Measurements from ENCODE around the gene ACAT2.
"Not testable (repeated sequence)": the region's sequence is repeated elsewhere in the genome, so short reads cannot be mapped to it uniquely, and the experiment has no call there.

Gene ACAT2

GRCh38 chr6:159790149-159790955 is 28.5 kb downstream of the ACAT2 start, which contains the start of gene MRPL18:
Gene MRPL18 (plus strand): TSS chr6:159790467. CDS start chr6:159790588, 121 bp downstream.
- no peak for TF ChIP-seq CTCF (IDR thresholded peaks at IDR 0.05; ENCODE audit: low read depth, low read length, missing control alignments)
- DNase-seq (ENCODE audit: extremely low read depth, low read depth): peak; percentile 94
- peak within 1 kb of the TSS; percentile 96 for H3K4me3 ChIP-seq (replicated peaks; ENCODE audit: low read depth, low read length)

GRCh38 chr6:159790956-159791598 is 29.2 kb downstream of the ACAT2 start:
- no peak for TF ChIP-seq CTCF (IDR thresholded peaks at IDR 0.05; ENCODE audit: low read depth, low read length, missing control alignments)
- H3K4me3 ChIP-seq (replicated peaks; ENCODE audit: low read depth, low read length): peak overlapping the region; percentile 96
- no peak for DNase-seq (ENCODE audit: extremely low read depth, low read depth)

GRCh38 chr6:159794976-159795375 is 33.1 kb downstream of the ACAT2 start:
- H3K4me3 ChIP-seq (replicated peaks; ENCODE audit: low read depth, low read length); DNase-seq (ENCODE audit: extremely low read depth, low read depth): not testable (repeated sequence)

- no peak for DNase-seq (ENCODE audit: extremely low read depth, low read depth)
- TF ChIP-seq CTCF (IDR thresholded peaks at IDR 0.05; ENCODE audit: low read depth, low read length, missing control alignments): no peak
- H3K4me3 ChIP-seq (replicated peaks; ENCODE audit: low read depth, low read length): no peak overlapping the region
These were observed 35.7 kb downstream of the ACAT2 start for GRCh38 chr6:159797554-159797953.

- TF ChIP-seq CTCF (IDR thresholded peaks at IDR 0.05; ENCODE audit: low read depth, low read length, missing control alignments): no peak
- no peak within 1 kb of the TSS for H3K4me3 ChIP-seq (replicated peaks; ENCODE audit: low read depth, low read length)
- DNase-seq (ENCODE audit: extremely low read depth, low read depth): no peak
These were observed 38.5 kb downstream of the ACAT2 start, which contains the start of gene PNLDC1 for GRCh38 chr6:159800141-159800865. Gene PNLDC1 (plus strand): TSS chr6:159800276. CDS start chr6:159800308, 32 bp downstream.

- no peak for TF ChIP-seq CTCF (IDR thresholded peaks at IDR 0.05; ENCODE audit: low read depth, low read length, missing control alignments)
- no peak for DNase-seq (ENCODE audit: extremely low read depth, low read depth)
- H3K4me3 ChIP-seq (replicated peaks; ENCODE audit: low read depth, low read length): no peak overlapping the region
These were observed 40.1 kb downstream of the ACAT2 start for GRCh38 chr6:159801935-159802334.

GRCh38 chr6:159804504-159804903 is 42.7 kb downstream of the ACAT2 start:
- no peak overlapping the region for H3K4me3 ChIP-seq (replicated peaks; ENCODE audit: low read depth, low read length)
- no peak for DNase-seq (ENCODE audit: extremely low read depth, low read depth)
- no peak for TF ChIP-seq CTCF (IDR thresholded peaks at IDR 0.05; ENCODE audit: low read depth, low read length, missing control alignments)

Measured in HFF-Myc (cell line).